SU-DHL-6 (cell line): ENCODE results near the gene FRAT2.
"Not testable (repeated sequence)": the region's sequence is repeated elsewhere in the genome, so short reads cannot be mapped to it uniquely, and the experiment has no call there.

Source experiments
- EZH2phosphoT487 ChIP-seq: fragments of 200-600 bp; sonication (generic), shearing (Covaris generic); conservative IDR thresholded peaks from 2 replicates; pipeline ENCODE4 v1.6.1; 2018; ENCODE audit warnings: mild to moderate bottlenecking, antibody characterized with exemption, low read length, moderate library complexity, mixed read lengths
- TF ChIP-seq, protein P1 (sequence below): fragments of 200-600 bp; sonication (generic); IDR thresholded peaks from one replicate; pipeline ENCODE4 v1.5.1; 2017; ENCODE audit warnings: antibody characterized with exemption, mild to moderate bottlenecking, low read length, moderate library complexity; ENCODE audit not compliant: insufficient read depth, poor library complexity, severe bottlenecking

DNA sequence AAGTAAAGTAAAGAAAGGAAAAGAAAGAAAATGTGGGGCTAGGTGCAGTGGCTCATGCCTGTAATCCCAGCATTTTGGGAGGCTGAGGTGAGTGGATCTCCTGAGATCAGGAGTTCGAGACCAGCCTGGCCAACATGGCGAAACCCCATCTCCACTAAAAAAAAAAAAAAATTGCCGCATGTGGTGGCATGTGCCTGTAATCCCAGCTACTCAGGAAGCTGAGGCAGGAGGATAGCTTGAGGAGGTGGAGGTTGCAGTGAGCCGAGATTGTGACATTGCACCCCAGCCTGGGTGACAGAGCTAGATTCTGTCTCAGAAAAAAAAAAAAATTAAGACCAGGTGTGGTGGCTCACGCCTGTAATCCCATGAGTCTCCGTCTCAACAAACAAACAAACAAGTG, 9.1 kb upstream of the FRAT2 start:
- TF ChIP-seq, protein P1, sequence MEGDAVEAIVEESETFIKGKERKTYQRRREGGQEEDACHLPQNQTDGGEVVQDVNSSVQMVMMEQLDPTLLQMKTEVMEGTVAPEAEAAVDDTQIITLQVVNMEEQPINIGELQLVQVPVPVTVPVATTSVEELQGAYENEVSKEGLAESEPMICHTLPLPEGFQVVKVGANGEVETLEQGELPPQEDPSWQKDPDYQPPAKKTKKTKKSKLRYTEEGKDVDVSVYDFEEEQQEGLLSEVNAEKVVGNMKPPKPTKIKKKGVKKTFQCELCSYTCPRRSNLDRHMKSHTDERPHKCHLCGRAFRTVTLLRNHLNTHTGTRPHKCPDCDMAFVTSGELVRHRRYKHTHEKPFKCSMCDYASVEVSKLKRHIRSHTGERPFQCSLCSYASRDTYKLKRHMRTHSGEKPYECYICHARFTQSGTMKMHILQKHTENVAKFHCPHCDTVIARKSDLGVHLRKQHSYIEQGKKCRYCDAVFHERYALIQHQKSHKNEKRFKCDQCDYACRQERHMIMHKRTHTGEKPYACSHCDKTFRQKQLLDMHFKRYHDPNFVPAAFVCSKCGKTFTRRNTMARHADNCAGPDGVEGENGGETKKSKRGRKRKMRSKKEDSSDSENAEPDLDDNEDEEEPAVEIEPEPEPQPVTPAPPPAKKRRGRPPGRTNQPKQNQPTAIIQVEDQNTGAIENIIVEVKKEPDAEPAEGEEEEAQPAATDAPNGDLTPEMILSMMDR = not testable (repeated sequence)
- not testable (repeated sequence) for TF ChIP-seq EZH2phosphoT487
